Liver (tissue), 2 donors: Measurements from ENCODE around the gene AMBN.

ENCODE experiments used
- CTCF ChIP-seq: fragments of 150-350 bp; IDR thresholded peaks from 2 replicates; pipeline ENCODE4 v1.5.1; 2017; ENCODE audit warnings: improper control_type of control experiment, low read depth, low read length; ENCODE audit not compliant: missing input control
- MAX ChIP-seq: IDR thresholded peaks from 2 replicates; pipeline ENCODE4 v1.6.1; 2016; ENCODE audit warnings: antibody characterized with exemption
- REST ChIP-seq: IDR thresholded peaks from 2 replicates; pipeline ENCODE4 v1.6.1; 2016; ENCODE audit warnings: antibody characterized with exemption, mild to moderate bottlenecking
- ZBTB33 ChIP-seq: IDR thresholded peaks from 2 replicates; pipeline ENCODE4 v1.6.1; 2016; ENCODE audit warnings: antibody characterized with exemption
- donor health status: healthy.

GRCh38 chr4:70607334-70607853 lies 15.3 kb downstream of the AMBN start:
- TF ChIP-seq ZBTB33 (no peak), MAX (no peak), REST (no peak), CTCF (no peak)
